HG03521 (cell line): Measurements from ENCODE around the gene CA10.

Experiments used
- ATAC-seq: cut with Tn5 transposase; IDR thresholded peaks from one replicate; pipeline ENCODE4 v1.9.1; 2021; ENCODE audit warnings: mild to moderate bottlenecking, moderate library complexity; ENCODE audit not compliant: unreplicated experiment

CA10 gene

DNA sequence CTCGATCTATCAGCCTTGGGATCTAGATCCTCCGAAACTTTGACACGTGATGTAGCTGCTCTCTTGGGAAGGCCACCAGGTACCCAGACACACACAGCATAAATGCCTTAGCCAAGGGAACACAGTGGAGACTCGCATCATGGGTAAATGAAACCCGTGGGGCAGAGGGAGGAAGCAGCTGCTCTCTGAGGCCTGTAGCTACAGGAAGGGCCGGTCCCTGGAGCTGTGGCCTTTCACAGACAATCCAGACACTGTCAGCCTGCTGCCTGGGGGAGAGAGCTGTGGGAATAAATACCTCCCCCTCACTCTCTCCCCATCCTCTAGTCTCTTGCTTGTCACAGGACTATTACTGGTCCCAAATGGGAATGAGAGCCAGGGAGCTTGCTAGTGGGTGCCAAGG is 546.9 kb downstream of the CA10 start:
- no peak for ATAC-seq

DNA sequence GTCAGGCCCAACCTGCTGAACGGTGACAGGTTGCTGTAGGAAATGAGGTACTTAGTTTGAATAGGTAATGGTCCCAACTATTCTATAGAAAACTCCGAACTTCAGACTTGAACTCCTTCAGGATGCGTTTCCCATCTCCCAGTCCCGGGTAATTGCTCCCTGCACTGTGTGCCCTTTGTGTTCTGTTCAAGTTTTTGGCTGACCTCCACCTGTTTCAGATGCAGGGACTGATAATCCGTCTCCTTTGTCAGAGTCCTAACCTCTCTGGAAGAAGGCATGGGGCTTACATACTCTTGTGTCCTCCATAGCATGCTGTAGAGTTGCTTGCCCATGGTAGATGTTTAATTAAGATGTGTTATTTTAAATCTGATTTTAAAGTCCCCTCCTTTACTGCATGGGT is 547.7 kb downstream of the CA10 start:
- ATAC-seq, result no peak

DNA sequence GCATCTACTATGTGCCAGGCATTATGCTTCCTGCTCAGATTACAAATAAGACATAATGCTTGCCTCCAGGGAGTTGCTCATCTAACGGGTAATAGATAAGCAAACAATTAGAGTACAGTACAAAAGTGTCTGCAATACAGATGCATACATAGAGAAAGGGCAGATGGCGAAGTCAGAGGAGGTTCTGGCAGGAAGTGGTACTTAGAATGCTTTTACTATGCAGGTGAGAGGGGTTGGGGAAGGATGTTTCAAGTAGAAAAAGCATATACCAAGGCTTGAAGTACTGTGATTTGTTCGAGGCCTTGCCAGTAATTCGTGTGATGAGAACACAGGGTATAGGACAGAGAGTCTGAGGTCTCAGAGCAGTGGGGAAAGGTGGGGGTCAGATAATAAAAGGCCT is 548.4 kb downstream of the CA10 start:
- no peak for ATAC-seq

DNA sequence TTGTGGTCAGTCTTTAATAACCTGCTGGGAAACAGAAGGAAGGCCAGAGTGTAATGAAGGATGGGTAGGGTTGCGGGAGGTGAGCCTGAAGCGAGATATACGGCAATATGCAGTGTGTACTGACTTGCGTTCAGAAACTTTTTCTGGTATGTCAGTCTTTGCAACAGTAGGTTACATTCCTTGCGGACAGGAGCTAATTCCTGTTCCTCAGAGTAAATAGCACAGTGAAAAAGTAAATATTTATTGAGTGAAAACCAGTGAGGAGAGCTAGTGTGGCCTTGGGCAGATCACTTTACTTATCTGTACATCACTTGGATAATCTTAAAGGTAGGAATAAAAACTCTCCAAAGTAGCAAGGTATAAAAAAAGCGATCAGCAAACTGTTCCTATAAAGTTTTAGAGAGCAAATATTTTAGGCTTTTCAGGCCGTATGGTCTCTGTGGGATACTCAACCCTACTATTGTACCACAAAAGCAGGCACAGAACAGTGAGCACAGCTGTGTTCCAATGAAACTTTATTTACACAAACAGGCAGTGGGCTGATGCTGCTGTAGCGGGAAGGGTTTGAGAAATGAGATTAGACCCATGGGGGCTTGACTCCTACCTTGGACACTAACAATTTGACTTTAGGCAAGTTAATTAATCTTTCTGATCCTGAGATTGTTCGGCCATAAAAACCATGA is 550.1 kb downstream of the CA10 start:
- ATAC-seq, result no peak

DNA sequence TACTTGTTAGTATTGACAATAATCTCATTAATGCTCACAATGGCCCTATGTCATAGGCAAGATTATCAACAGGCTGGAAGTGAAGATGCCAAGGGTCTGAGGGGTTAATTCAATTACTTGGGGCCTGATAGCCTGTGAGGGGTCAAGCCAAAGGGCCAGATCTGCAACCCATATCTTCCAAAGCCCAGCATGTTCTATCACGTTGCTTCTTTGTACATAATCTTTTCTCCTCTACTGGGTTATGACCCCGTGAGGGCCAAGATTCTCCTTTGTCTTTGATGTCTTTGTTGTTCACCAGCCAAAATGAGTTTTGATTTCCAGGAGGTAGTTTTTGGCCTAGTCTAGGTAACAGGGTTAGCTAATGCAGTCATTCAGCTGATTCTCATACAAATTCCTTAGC is 551.0 kb downstream of the CA10 start:
- ATAC-seq, result no peak

DNA sequence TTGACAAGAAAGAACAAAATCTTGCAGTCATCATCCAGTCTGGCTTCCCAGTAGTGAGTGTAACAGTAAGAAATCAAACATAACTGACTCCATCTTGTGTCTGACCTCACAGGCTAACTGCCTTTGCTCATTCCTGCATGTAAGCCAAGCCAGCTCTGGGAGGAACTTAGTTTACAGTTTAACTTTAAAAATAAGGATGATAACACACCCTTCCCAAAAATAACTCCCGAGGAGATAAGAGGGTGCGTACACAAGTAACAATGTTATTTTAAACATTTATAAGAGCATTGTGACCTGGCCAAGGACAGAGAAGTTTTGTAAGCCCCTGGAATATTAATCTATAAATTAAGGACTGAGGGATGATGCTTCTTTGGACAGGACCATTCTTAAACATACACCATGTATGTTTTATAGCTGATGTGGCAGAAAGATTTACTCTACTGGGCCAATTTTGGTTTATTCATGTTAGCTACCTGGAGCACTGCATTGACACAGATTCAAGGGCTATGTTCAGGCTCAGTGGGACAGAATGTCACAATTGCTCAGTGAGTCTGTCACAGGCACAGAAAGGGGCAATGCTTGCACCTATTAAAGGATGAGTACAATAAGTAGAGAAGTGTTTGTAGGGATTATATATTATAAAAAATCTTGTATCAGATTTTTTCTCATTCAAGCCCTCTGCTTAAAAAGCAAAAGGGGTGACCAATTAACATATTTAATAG is 554.1 kb downstream of the CA10 start:
- ATAC-seq, result no peak

DNA sequence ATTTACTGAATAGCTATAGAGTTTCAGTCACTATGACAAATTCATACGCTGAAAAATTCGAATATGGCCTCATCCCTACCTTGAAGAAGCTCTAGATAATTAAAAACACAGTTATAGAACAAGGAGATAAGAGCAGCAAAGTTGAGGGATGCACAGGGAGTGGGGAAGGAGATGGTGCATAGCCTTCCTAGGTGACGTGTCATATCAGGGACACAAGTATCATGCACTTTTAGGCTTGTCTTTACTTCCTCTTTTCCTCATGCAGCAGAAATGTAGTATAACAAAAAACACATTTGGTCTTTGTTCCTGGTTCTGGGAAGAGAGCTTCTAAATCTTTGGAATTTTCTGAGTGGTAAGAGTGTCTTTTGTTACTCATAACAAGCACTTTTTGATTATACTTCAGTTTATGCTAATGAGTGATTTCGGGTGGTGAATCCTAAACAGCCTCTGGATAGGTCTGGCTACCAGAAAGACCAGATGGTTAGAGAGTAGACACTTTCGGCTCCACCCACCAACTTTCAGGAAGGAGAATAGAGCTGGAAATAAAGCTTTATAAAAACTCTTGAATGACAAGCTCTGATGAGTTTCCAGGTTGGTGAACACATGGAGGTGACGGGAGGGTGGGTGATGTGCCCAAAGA is 556.8 kb downstream of the CA10 start:
- no peak for ATAC-seq

DNA sequence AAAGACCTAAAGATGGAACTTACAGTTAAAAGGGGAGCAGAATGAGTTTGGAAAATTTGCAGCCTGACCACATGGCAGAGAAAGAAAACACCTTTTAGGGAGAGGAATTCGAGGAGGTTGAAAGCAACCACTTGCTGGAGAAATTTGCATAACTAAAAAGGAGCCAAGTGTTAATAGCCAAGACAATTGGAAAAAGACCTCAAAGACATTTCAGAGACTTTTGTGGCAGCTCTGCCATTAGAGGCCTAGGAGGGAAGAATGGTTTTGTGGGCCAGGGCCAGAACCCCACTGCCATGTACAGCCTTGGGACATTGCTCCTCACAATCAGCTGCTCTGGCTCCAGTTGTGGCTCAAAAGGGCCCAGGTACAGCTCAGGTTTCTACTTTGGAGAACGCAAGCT is 559.7 kb downstream of the CA10 start:
- ATAC-seq, result no peak

DNA sequence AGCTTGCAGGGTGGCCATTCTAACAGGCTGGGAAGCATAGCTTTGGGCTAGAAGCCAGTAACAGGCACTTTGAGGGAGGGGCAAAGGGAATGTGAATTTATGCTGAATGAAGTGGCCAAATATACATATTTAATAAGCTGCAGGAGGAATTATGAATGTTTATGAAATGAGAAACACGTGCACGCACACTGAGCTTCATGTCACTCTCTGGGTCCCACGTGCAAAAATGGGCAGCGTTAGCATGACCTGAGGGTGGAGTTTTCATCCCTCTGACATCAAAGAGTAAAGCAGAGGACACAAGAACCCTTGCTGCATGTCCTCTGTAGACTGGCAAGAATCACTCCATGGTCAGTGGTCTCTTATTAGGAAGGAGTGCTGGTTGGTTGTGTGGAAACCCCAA is 561.2 kb downstream of the CA10 start:
- ATAC-seq, result no peak

DNA sequence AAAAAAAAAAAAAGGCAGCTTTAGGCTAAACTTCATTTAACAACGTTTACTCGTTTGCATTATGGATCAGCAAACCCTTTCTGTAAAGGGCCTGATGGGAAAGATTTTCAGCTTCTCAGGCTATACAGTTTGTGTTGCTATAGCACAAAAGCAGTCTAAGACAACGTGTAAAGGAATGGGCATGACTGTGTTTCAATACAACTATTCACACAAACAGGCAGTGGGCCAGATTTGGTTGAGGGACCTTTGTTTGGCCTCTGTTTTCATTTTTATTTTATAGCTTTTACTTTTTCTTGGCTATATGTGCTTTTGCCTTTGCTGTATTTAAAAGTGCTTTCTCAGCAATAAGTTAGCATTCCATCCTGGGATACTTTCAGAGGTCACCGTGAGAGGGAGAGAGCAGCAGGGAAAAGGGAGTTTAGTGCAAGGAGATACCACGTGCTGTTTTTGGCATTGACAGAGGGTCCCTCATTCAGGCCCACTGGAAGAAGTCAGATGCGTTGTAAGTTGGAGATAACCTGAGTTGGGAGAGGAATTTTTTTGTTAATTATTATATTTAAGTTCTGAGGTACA is 562.6 kb downstream of the CA10 start:
- ATAC-seq, result no peak

DNA sequence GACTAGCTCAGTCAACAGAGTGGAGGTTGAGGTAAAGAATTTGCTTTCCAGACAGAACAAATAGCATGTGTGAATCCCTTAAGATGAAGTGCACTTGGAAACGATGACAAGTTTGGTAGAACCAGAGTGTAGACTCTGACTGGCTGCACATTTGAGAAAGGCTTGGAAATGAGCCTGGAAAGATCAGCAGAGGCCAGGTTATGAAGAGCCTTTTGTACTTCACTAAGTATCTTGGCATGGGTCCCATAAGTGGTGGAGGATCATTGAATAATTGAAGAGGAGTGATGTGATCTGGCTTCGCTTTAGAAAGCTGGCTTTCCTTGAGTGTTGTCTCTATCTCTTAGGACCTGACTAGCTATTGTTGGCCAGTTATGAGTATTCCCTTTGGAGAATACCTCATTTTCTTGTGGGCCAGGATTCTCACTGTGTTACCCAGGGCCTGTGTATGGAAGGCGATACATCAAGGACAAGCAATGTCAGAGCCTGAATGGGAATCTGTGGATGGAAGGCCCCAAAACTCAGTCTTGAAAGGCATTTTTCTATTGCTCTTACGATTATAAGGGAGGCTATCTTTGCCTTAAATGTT is 568.4 kb downstream of the CA10 start:
- ATAC-seq, result no peak

DNA sequence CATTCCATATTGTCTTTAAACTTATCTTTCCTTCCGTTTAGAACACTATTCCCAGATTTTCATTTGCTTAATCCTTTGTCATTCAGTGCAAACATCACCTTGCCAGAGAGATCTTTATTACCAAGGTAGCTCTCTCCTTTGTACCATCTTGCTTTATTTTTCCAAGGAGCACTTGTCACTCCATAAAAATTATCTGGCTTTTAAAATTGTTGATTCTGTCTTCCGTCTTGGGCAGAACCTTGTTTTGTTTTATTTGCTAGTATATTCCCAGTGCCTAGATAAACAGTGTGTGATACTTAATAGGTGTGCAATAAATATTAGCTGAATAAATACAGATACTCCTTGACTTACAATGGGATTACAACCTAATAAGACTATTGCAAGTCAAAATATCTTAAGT is 570.5 kb downstream of the CA10 start:
- ATAC-seq, result no peak

DNA sequence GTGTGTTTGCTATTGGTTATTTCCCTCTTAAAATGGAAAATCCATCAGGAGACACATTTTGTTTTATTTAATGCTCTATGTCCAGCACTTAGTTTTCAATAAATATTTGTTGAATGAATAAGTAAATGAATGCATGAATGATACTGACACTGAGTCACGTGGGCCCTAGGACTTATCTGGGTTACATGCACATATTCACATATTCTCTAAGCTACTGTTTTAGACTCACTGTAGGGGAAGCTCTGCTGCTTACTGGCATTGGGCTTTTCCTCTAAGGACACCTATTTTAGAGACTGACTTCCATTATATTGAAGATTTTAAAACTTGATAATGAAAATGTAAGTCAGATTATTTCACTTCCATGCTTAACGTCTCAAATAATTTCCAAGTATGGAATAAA is 571.0 kb downstream of the CA10 start:
- ATAC-seq, result no peak

DNA sequence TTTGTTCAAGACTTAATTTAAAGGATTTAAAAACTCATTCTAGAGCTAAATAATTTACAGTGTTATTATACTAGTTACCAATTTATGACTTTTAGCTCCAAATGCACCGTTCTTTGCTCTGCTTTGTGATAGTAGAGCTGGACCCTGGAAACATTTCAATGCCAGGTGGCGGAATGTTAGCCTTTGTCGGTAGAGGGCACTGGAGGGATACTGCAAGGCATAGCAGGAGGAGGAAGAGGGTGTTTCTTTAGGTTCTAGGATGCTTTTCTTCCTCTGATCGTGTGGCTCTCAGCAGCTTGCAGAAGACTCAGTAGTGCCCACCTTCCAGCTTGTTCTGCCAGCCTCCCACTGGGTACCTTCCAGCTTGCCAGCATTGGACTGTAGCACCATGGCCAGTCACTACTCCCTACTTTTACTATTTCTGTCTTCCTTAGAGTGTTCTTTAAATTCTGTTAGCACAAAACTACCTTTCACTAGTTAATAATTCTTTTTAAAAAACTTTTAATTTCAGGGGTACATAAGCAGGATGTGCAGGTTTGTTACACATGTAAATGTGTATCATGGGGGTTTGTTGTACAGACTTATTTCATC is 572.9 kb downstream of the CA10 start:
- ATAC-seq, result no peak

DNA sequence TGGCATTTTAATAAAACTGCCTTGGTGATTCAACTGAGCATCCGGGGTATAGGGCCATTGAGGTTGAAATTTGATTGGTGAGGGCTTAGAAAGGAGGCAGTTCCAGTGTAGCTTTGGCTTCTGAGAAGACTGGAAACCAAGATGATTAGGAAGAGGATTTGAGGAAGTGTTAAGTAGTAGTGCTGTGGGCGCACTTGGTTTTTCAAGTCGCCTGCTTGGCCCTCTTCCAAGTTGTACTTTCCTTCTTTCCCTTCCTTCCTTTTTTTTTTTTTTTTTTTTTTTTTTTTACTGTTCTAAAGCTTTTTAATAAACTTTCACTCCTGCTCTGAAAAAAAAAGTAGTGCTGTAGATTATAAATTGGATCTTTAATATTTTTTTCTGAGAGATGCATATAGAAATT is 577.6 kb downstream of the CA10 start:
- no peak for ATAC-seq
